Endothelial cell of umbilical vein (primary cell): ENCODE results near the gene ZNF439. TPM values are rescaled to one million over a fixed set of nuclear protein-coding genes. Genes with fewer than 3 reads are reported as not detected.

Experiments used
- BruUV-seq: library from RNA; stranded (reverse); fragments of 400-500 nt; replicated peaks from 2 replicates; lab custom pipeline; 2021; lab: Mats Ljungman, UMichigan
- CTCF ChIA-PET: fragments of 300-600, 350-600 bp; sonication (Branson Sonifier 250); formaldehyde crosslinking; loops from one replicate; lab custom pipeline; 2021; ENCODE audit warnings: antibody characterized with exemption, inconsistent platforms; lab: Charles Lee
- POLR2A ChIA-PET: fragments of 300-600, 350-600 bp; sonication (Branson Sonifier 250); formaldehyde crosslinking; loops from one replicate; lab custom pipeline; 2021; ENCODE audit warnings: antibody characterized with exemption, inconsistent platforms; lab: Charles Lee
- DNase-seq: peaks from one replicate; pipeline ENCODE4 v3.0.0-alpha.2; 2011; ENCODE audit warnings: low read depth, low spot score
- FAIRE-seq: peaks from 2 replicates; lab custom pipeline; 2011; peaks lifted over from hg19 to GRCh38; lab: Jason Lieb, UNC
- H2AFZ ChIP-seq: 2 replicates; pipeline ENCODE4 v1.6.0; 2012; ENCODE audit warnings: low read depth, low read length, control low read depth, inconsistent platforms
- H3K27ac ChIP-seq: 2 replicates; pipeline ENCODE4 v1.5.1; 2011; ENCODE audit warnings: low read depth, mild to moderate bottlenecking, control low read depth, low read length, moderate library complexity; ENCODE audit not compliant: insufficient read depth
- H3K27me3 ChIP-seq, 2 experiments: 2 replicates each; pipeline versions ENCODE4 v1.6.0 to v1.6.1; 2011; ENCODE audit warnings: low read length in 2 of 2, mixed read lengths in 1 of 2; ENCODE audit not compliant: control insufficient read depth in 2 of 2, insufficient read depth in 2 of 2
- H3K36me3 ChIP-seq, 2 experiments: 2 replicates in 1 of 2; 3 replicates in 1 of 2; pipeline ENCODE4 v1.5.1; 2011; ENCODE audit warnings: low read length in 2 of 2, mild to moderate bottlenecking in 1 of 2, moderate library complexity in 1 of 2; ENCODE audit not compliant: control insufficient read depth in 2 of 2, insufficient read depth in 2 of 2; ENCODE audit errors: extremely low read depth in 1 of 2
- H3K4me1 ChIP-seq: 3 replicates; pipeline ENCODE4 v1.5.1; 2011; ENCODE audit warnings: mild to moderate bottlenecking, low read length; ENCODE audit not compliant: control insufficient read depth, insufficient read depth; ENCODE audit errors: extremely low read depth
- H3K4me2 ChIP-seq: 2 replicates; pipeline ENCODE4 v1.6.1; 2011; ENCODE audit warnings: low read length, control low read depth, mixed read lengths; ENCODE audit not compliant: insufficient read depth
- H3K4me3 ChIP-seq, 3 experiments: fragments of 200-600 bp in 1 of 3; sonication (generic), shearing (Covaris generic) in 1 of 3; replicated peaks in 1 of 3; 2 replicates each; pipeline ENCODE4 v1.5.1; 2011 to 2016; ENCODE audit warnings: control low read depth in 3 of 3, low read length in 3 of 3, mild to moderate bottlenecking in 2 of 3, inconsistent platforms in 1 of 3, low read depth in 1 of 3, moderate library complexity in 1 of 3; ENCODE audit not compliant: insufficient read depth in 1 of 3
- H3K79me2 ChIP-seq: 2 replicates; pipeline ENCODE4 v1.6.0; 2012; ENCODE audit warnings: low read length, inconsistent platforms; ENCODE audit not compliant: control insufficient read depth, insufficient read depth
- H3K9ac ChIP-seq: replicated peaks from 2 replicates; pipeline ENCODE3; 2011; ENCODE audit warnings: low read length, control low read depth; ENCODE audit not compliant: insufficient read depth; ENCODE audit errors: extremely low read depth
- H3K9me1 ChIP-seq: replicated peaks from 3 replicates; pipeline ENCODE4 v1.6.0; 2011; ENCODE audit warnings: mild to moderate bottlenecking, low read length; ENCODE audit not compliant: control insufficient read depth, insufficient read depth; ENCODE audit errors: extremely low read depth
- H3K9me3 ChIP-seq: replicated peaks from 2 replicates; pipeline ENCODE4 v1.5.1; 2012; ENCODE audit warnings: low read length, inconsistent platforms; ENCODE audit not compliant: control insufficient read depth, insufficient read depth
- H4K20me1 ChIP-seq: replicated peaks from 2 replicates; pipeline ENCODE3; 2011; ENCODE audit warnings: mild to moderate bottlenecking, low read length; ENCODE audit not compliant: control insufficient read depth, insufficient read depth; ENCODE audit errors: extremely low read depth
- EZH2 ChIP-seq: IDR thresholded peaks from 2 replicates; pipeline ENCODE4 v1.6.1; 2012; ENCODE audit warnings: borderline replicate concordance, low read depth, mild to moderate bottlenecking, moderate library complexity, low read length, inconsistent platforms; ENCODE audit not compliant: severe bottlenecking
- FOS ChIP-seq: IDR thresholded peaks from 2 replicates; pipeline ENCODE4 v1.6.1; 2011; ENCODE audit warnings: mild to moderate bottlenecking, low read length, moderate library complexity, borderline replicate concordance; ENCODE audit not compliant: insufficient read depth
- GATA2 ChIP-seq: IDR thresholded peaks from 2 replicates; pipeline ENCODE4 v1.7.0; 2011; ENCODE audit warnings: low read depth, mild to moderate bottlenecking, moderate library complexity, mixed read lengths, low read length; ENCODE audit not compliant: insufficient read length, insufficient read depth
- JUN ChIP-seq: IDR thresholded peaks from 2 replicates; pipeline ENCODE4 v1.6.1; 2011; ENCODE audit warnings: borderline replicate concordance, low read depth; ENCODE audit not compliant: insufficient read length, insufficient read depth
- MYC ChIP-seq: IDR thresholded peaks from one replicate; pipeline ENCODE4 v1.6.1; 2011; ENCODE audit warnings: mild to moderate bottlenecking, low read depth, low read length
- POLR2A ChIP-seq: IDR thresholded peaks from 2 replicates; pipeline ENCODE4 v1.6.1; 2012; ENCODE audit warnings: low read depth, mild to moderate bottlenecking, control low read depth, low read length
- POLR2AphosphoS5 ChIP-seq: IDR thresholded peaks from 2 replicates; pipeline ENCODE4 v1.6.1; 2012; ENCODE audit warnings: low read depth, mild to moderate bottlenecking, control low read depth, low read length, moderate library complexity; ENCODE audit not compliant: insufficient read depth
- dilution Hi-C: fragments of 300-500 bp; cut with MboI; formaldehyde crosslinking; loops from one replicate; pipeline ENCODE4 v1.15.0; 2019; ENCODE audit warnings: low sequenced_read_pairs; ENCODE audit not compliant: extremely low pct_ligation_motif_present
- intact Hi-C: fragments of 100-400 bp; cut with micrococcal nuclease; formaldehyde crosslinking; loops from one replicate; pipeline ENCODE4 v1.10.0; 2022
- polyA plus RNA-seq, 4 experiments: library from polyadenylated mRNA; depleted of rRNA in 3 of 4; stranded (reverse) in 3 of 4; unstranded in 1 of 4; fragments of >200 nt; gene quantifications; 2 replicates each; pipeline versions ENCODE4 v1.2.1 to v1.2.3, GENCODE V29; 2011 to 2012; ENCODE audit warnings: missing spikeins in 1 of 4
- total RNA-seq: library from RNA; stranded (reverse); gene quantifications from 2 replicates; pipeline ENCODE4 v1.2.3, GENCODE V29; 2021
- TF ChIP-seq, protein P1 (sequence below): IDR thresholded peaks from 2 replicates; pipeline ENCODE4 v1.6.1; 2011; ENCODE audit not compliant: insufficient read depth, insufficient read length
- TF ChIP-seq, protein P2 (sequence below), 2 donors: IDR thresholded peaks; 1 replicate in 1 of 2; 2 replicates in 1 of 2; pipeline ENCODE4 v1.5.1; 2011; ENCODE audit warnings: low read length in 2 of 2, mild to moderate bottlenecking in 2 of 2, moderate library complexity in 2 of 2, control low read depth in 1 of 2, inconsistent platforms in 1 of 2, low read depth in 1 of 2; ENCODE audit not compliant: insufficient read depth in 1 of 2; ENCODE audit errors: extremely low read depth in 1 of 2

Gene ZNF439
- total and polyA plus RNA-seq, 2 donors (not counting 3 experiments of a cell fraction or from before 2014, with no cell fraction given) = 0.12 to 0.33 TPM

- H3K36me3 ChIP-seq = no peaks in the 10 kb centered on the region
- no peak overlapping the region for H3K27ac ChIP-seq
- dilution Hi-C loops (no loop called here), intact Hi-C loops (no loop called here)
- H3K9me3 ChIP-seq = no peaks in the 10 kb centered on the region
- no peaks in the 10 kb centered on the region for H3K27me3 ChIP-seq
- CTCF ChIA-PET = no interaction called here
- no peak overlapping the region for H3K4me2 ChIP-seq
- no peaks in the 10 kb centered on the region for H4K20me1 ChIP-seq
- H3K9ac ChIP-seq = no peak overlapping the region
- no TSS peak for BruUV-seq
- H2AFZ ChIP-seq = no peak overlapping the region
- FAIRE-seq = no peak
- POLR2A ChIA-PET = no interaction called here
- H3K4me3 ChIP-seq = no peak overlapping the region
- no peak for TF ChIP-seq FOS
- no peak for TF ChIP-seq POLR2AphosphoS5
- no peak for TF ChIP-seq MYC
- TF ChIP-seq JUN = no peak
- TF ChIP-seq, protein P1, sequence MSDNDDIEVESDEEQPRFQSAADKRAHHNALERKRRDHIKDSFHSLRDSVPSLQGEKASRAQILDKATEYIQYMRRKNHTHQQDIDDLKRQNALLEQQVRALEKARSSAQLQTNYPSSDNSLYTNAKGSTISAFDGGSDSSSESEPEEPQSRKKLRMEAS = no peak
- TF ChIP-seq GATA2 = no peak
- no peak for TF ChIP-seq EZH2
- TF ChIP-seq POLR2A = no peak
- TF ChIP-seq, protein P2, sequence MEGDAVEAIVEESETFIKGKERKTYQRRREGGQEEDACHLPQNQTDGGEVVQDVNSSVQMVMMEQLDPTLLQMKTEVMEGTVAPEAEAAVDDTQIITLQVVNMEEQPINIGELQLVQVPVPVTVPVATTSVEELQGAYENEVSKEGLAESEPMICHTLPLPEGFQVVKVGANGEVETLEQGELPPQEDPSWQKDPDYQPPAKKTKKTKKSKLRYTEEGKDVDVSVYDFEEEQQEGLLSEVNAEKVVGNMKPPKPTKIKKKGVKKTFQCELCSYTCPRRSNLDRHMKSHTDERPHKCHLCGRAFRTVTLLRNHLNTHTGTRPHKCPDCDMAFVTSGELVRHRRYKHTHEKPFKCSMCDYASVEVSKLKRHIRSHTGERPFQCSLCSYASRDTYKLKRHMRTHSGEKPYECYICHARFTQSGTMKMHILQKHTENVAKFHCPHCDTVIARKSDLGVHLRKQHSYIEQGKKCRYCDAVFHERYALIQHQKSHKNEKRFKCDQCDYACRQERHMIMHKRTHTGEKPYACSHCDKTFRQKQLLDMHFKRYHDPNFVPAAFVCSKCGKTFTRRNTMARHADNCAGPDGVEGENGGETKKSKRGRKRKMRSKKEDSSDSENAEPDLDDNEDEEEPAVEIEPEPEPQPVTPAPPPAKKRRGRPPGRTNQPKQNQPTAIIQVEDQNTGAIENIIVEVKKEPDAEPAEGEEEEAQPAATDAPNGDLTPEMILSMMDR (IDR thresholded peaks at IDR 0.05; ENCODE audit: extremely low read depth in 1 of 2, insufficient read depth in 1 of 2, low read depth in 1 of 2, low read length in 2 of 2) = no peak
- no peaks in the 10 kb centered on the region for H3K4me1 ChIP-seq
- H3K9me1 ChIP-seq = no peaks in the 10 kb centered on the region
- no peaks in the 10 kb centered on the region for H3K79me2 ChIP-seq
- DNase-seq = no peak
Measured at GRCh38 chr19:11856596-11857250, 8.2 kb downstream of the ZNF439 start.
